BLaER1 treated with 17β-estradiol and CSF1 and Interleukin-3, amounts not matched to agents 10 nM and 100 nM (cell line): ENCODE data around the gene DGAT2.
A peak's percentile ranks its signal among the peaks of the same experiment; 100 is the strongest.

Experiments used
- H3K27ac ChIP-seq, 11 experiments: shearing (Covaris generic); formaldehyde crosslinking; 2 replicates each; pipeline ENCODE4 v1.8.1; 2022
- H3K27me3 ChIP-seq, 11 experiments: shearing (Covaris generic); formaldehyde crosslinking; 2 replicates each; pipeline ENCODE4 v1.8.1; 2022
- H3K36me3 ChIP-seq, 11 experiments: shearing (Covaris generic); formaldehyde crosslinking; 2 replicates each; pipeline ENCODE4 v1.8.1; 2022
- H3K4me1 ChIP-seq, 10 experiments: shearing (Covaris generic); formaldehyde crosslinking; 2 replicates each; pipeline ENCODE4 v1.8.1; 2022
- H3K4me2 ChIP-seq, 11 experiments: shearing (Covaris generic); formaldehyde crosslinking; 2 replicates each; pipeline ENCODE4 v1.8.1; 2022
- H3K4me3 ChIP-seq, 10 experiments: shearing (Covaris generic); formaldehyde crosslinking; 2 replicates each; pipeline ENCODE4 v1.8.1; 2022
- H3K9ac ChIP-seq, 11 experiments: shearing (Covaris generic); formaldehyde crosslinking; 2 replicates each; pipeline ENCODE4 v1.8.1; 2022
- H3K9me3 ChIP-seq, 11 experiments: shearing (Covaris generic); formaldehyde crosslinking; replicated peaks in 1 of 11; 2 replicates each; pipeline ENCODE4 v1.8.1; 2022
- H4K20me1 ChIP-seq, 11 experiments: shearing (Covaris generic); formaldehyde crosslinking; 2 replicates each; pipeline ENCODE4 v1.8.1; 2022
- Cebpa-rat ChIP-seq, 11 experiments: shearing (Covaris generic); IDR thresholded peaks; 2 replicates each; pipeline ENCODE4 v1.8.1; 2022

Gene DGAT2

DNA sequence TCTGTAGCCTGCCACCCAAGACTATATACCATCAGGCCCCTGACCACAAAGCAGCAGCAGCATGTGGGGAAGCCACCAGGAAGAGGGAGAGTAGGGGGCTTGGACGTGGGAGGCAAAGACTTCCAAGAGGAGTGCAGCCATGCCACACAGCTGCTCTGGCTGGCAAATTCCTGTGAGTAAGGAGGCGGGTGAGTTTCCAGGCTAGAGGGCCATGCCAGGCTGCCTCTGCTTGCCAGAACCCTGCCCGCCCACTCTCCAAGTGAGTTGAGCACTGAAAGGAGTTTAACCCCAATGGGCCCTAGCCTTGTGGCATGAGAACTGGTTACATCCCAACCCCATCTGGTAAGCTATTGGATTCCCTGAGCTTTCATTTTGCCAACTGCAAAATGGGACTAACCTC, 4.7 kb upstream of the DGAT2 start:
- Histone ChIP-seq H3K4me2 (peak overlapping the region in 1 of 11 experiments; percentile 52; a peak in 4 of 22 replicates), H3K27ac (peak overlapping the region in 4 of 11 experiments; percentile 45 to 71 (median 64); a peak in 5 of 22 replicates), H3K36me3 (no peaks in the 10 kb centered on the region), H3K27me3 (peaks cover 18 to 23% (median 22%) of the 10 kb centered on the region in 11 experiments), H3K9me3 (peaks cover 0 to 4% (median 0%) of the 10 kb centered on the region in 11 experiments; a peak in 2 of 22 replicates), H4K20me1 (no peaks in the 10 kb centered on the region), H3K9ac (no peak overlapping the region), H3K4me3 (no peak overlapping the region), H3K4me1 (peaks cover 9 to 46% (median 24%) of the 10 kb centered on the region in 10 experiments)
- no peak for TF ChIP-seq Cebpa-rat (IDR thresholded peaks at IDR 0.05)

DNA sequence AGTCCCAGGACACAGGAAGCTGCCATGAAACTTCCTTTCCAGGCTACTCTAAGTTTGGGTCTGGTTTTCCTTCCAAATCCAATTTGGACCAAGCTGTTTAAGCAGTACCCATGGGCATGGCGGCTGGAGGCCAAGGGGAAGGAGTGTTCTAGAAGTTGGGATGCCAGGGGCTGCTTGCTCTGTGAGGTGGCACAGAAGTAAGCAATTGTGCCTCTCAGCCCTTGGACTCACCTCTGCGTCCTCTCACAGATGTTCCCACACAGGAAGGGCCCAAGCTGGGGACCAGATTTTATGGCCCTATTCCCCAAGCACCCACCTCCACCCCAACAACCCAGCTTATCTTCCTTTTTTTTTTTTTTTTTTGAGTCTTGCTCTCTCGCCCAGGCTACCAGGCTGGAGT, 3.5 kb upstream of the DGAT2 start:
- Histone ChIP-seq H3K27ac (no peak overlapping the region), H3K4me2 (no peak overlapping the region), H3K9me3 (peaks cover 0 to 8% (median 0%) of the 10 kb centered on the region in 11 experiments; a peak in 2 of 22 replicates), H4K20me1 (0 out of 22 replicates have a peak, but pooled peaks cover 0 to 3% (median 0%) of the 10 kb centered on the region in 11 experiments), H3K4me1 (peaks cover 11 to 49% (median 25%) of the 10 kb centered on the region in 10 experiments), H3K36me3 (no peaks in the 10 kb centered on the region), H3K27me3 (peaks cover 31 to 36% (median 34%) of the 10 kb centered on the region in 11 experiments), H3K4me3 (no peak overlapping the region), H3K9ac (no peak overlapping the region)
- TF ChIP-seq Cebpa-rat (IDR thresholded peaks at IDR 0.05): no peak

DNA sequence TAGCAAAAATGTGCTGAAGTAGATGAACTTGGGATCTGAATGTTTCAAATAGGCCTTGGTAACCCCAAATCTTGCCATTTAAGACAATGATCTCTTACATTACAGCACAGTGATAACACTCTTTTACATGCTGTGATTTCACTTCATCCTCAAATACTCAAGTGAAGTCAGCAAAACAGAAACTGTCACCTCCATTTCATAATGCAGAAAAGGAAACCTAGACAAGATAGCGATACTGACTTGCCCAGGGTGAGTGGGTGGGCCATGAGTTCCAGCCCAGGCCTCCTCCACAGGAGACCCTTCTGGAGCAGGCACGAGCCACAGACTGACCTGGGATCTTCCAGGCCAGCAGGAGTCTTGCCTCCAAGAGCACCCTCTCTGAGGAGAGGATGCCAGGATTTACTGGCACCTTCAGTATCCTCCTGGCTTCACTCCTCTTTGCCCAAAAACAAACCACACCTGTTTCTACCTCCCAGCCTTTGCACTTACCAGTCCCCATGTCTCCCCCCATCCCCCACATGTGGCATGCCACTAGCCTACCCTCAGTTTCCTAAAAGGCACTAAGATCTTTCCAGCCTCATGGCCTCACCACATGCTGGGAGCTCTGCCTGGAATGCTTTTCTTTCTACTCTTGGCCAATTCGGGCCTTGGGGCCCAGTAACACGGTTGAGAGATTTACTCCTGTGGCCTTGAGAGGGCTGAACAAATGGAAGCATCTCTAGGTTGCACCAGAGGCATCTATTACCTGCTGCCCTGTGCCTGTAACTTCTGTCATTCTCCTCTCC, 1.9 kb upstream of the DGAT2 start:
- Histone ChIP-seq H4K20me1 (0 out of 22 replicates have a peak, but pooled peaks cover 0 to 3% (median 0%) of the 10 kb centered on the region in 11 experiments), H3K4me3 (no peak overlapping the region), H3K27me3 (peaks cover 32 to 51% (median 46%) of the 10 kb centered on the region in 11 experiments), H3K4me2 (no peak overlapping the region), H3K9ac (no peak overlapping the region), H3K27ac (no peak overlapping the region), H3K4me1 (peaks cover 8 to 38% (median 21%) of the 10 kb centered on the region in 10 experiments), H3K36me3 (no peaks in the 10 kb centered on the region), H3K9me3 (peaks cover 0 to 8% (median 0%) of the 10 kb centered on the region in 11 experiments; a peak in 2 of 22 replicates)
- TF ChIP-seq Cebpa-rat (IDR thresholded peaks at IDR 0.05): no peak

DNA sequence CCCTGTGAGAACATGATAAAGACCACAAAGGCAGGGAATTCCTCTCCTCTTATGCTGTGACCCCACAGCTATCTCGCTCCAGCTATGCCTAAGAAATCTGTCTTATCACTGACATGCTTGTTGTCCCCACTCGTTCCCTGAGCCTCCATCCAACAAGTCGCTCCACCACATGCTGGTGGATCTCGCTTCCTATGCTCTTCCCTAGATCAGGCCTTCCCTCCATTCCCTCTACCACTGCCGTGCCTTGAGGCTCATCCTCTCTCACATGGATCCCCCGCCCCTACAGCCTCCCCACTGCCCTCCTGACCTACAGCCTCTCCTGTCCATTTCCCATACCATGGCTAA, 1.4 kb upstream of the DGAT2 start:
- 0 out of 22 replicates have a peak, but pooled peaks cover 0 to 3% (median 0%) of the 10 kb centered on the region in 11 experiments for H4K20me1 ChIP-seq
- no peak overlapping the region for H3K27ac ChIP-seq
- no peak for TF ChIP-seq Cebpa-rat (IDR thresholded peaks at IDR 0.05)
- H3K4me3 ChIP-seq: no peak overlapping the region
- H3K9ac ChIP-seq: no peak overlapping the region
- H3K27me3 ChIP-seq: peaks cover 32 to 53% (median 46%) of the 10 kb centered on the region in 11 experiments
- no peak overlapping the region for H3K4me2 ChIP-seq
- peaks cover 6 to 32% (median 20%) of the 10 kb centered on the region in 10 experiments; a peak in 19 of 20 replicates for H3K4me1 ChIP-seq
- peaks cover 0 to 8% (median 0%) of the 10 kb centered on the region in 11 experiments; a peak in 2 of 22 replicates for H3K9me3 ChIP-seq
- no peaks in the 10 kb centered on the region for H3K36me3 ChIP-seq

DNA sequence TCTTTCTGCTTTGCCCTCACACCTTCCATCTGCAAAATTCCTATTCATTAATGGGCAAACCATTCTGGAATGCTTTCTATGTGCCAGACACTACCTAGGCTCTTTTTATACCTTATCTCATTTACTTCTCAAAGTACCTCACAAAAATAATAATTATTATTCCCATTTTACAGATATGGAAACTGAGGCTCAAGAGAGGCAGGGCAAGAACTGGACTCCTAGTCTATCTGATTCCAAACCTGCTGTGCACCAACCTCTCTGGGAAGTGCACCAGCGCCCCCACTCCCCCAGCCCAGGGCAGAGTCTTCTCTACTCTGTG, 826 bp upstream of the DGAT2 start:
- H3K9me3 ChIP-seq: peaks cover 0 to 8% (median 0%) of the 10 kb centered on the region in 11 experiments; a peak in 2 of 22 replicates
- peak overlapping the region in 1 of 11 experiments; percentile 81; a peak in 1 of 22 replicates for H3K9ac ChIP-seq
- 0 out of 22 replicates have a peak, but pooled peaks cover 0 to 3% (median 0%) of the 10 kb centered on the region in 11 experiments for H4K20me1 ChIP-seq
- TF ChIP-seq Cebpa-rat (IDR thresholded peaks at IDR 0.05): no peak
- 0 out of 20 replicates have a peak overlapping the region, but pooled peaks of 3 of the 10 experiments have one; percentile 51 to 56 (median 51) for H3K4me3 ChIP-seq
- no peaks in the 10 kb centered on the region for H3K36me3 ChIP-seq
- H3K27me3 ChIP-seq: peaks cover 32 to 53% (median 46%) of the 10 kb centered on the region in 11 experiments
- no peak overlapping the region for H3K27ac ChIP-seq
- peak overlapping the region; percentile 76 to 92 (median 85); a peak in 15 of 22 replicates for H3K4me2 ChIP-seq
- H3K4me1 ChIP-seq: peaks cover 6 to 31% (median 18%) of the 10 kb centered on the region in 10 experiments; a peak in 19 of 20 replicates

DNA sequence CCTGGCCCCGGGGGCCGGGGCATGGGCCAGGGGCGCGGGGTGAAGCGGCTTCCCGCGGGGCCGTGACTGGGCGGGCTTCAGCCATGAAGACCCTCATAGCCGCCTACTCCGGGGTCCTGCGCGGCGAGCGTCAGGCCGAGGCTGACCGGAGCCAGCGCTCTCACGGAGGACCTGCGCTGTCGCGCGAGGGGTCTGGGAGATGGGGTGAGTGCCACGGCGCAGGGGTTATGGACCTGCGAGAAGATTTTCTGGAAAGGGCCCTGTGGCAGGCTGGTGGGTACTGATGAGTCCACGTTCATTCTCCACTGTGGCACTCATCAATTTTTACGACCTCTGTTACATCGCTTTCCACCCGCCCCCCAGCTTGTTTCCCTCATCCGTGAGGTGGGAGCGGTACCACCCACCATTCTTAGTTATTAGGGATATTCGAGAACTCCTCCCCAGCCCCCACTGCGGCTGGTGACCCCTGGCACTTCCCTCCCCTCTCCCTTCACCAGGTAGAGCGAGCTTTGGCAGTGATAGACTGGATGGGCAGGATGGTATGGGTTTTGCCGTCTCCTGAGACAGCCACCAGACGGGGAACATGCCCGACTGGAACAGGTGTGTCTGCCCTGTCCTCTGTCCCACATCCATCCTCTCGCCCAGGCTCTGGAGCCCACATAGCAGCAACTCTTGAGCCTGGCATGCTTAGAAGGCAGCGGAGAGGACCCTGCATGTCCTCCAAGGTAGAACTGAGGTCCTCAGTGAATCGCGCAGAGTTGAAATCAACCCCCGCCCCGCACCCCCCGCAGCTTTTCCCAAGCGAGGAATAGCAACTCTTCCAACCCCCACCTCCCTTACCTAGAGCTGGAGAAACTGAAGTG, 562 bp downstream of the DGAT2 start:
- H3K9me3 ChIP-seq: peaks cover 0 to 8% (median 0%) of the 10 kb centered on the region in 11 experiments; a peak in 2 of 22 replicates
- peak overlapping the region in 6 of 11 experiments; percentile 71 to 81 (median 74); a peak in 11 of 22 replicates for H3K9ac ChIP-seq
- H3K36me3 ChIP-seq: no peaks in the 10 kb centered on the region
- 0 out of 22 replicates have a peak, but pooled peaks cover 0 to 3% (median 0%) of the 10 kb centered on the region in 11 experiments for H4K20me1 ChIP-seq
- peak overlapping the region; percentile 76 to 92 (median 85) for H3K4me2 ChIP-seq
- H3K27me3 ChIP-seq: peaks cover 32 to 53% (median 46%) of the 10 kb centered on the region in 11 experiments
- peaks cover 11 to 37% (median 24%) of the 10 kb centered on the region in 10 experiments for H3K4me1 ChIP-seq
- H3K4me3 ChIP-seq: peak overlapping the region; percentile 36 to 62 (median 50); a peak in 17 of 20 replicates
- H3K27ac ChIP-seq: peak overlapping the region in 3 of 11 experiments; percentile 54 to 77 (median 59); a peak in 4 of 22 replicates
- no peak for TF ChIP-seq Cebpa-rat (IDR thresholded peaks at IDR 0.05)

DNA sequence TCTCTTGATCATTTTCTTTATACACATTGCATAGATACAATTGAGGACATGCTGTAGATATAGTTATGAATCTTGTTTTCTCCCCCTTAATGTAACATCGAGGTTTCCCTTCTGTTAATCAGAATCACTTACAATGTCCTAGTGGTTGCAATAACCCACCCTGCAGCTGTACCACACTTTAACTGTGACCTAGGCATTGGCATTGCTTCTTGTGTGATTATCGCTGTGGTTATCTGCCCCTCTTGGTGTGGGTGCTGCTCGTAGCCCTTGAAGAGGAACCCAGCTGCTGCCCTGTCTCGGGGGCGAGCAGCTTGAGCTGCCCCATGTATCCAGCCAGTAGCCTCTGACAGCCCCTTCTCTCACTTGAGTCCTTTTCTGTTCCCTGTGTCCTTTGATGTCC, 1.5 kb downstream of the DGAT2 start:
- Histone ChIP-seq H3K9me3 (peaks cover 0 to 8% (median 0%) of the 10 kb centered on the region in 11 experiments; a peak in 2 of 22 replicates), H3K9ac (no peak overlapping the region), H3K27ac (no peak overlapping the region), H3K27me3 (peaks cover 32 to 53% (median 46%) of the 10 kb centered on the region in 11 experiments), H4K20me1 (0 out of 22 replicates have a peak, but pooled peaks cover 0 to 3% (median 0%) of the 10 kb centered on the region in 11 experiments), H3K36me3 (no peaks in the 10 kb centered on the region), H3K4me1 (peaks cover 11 to 42% (median 24%) of the 10 kb centered on the region in 10 experiments), H3K4me2 (no peak overlapping the region), H3K4me3 (no peak overlapping the region)
- TF ChIP-seq Cebpa-rat (IDR thresholded peaks at IDR 0.05): no peak

DNA sequence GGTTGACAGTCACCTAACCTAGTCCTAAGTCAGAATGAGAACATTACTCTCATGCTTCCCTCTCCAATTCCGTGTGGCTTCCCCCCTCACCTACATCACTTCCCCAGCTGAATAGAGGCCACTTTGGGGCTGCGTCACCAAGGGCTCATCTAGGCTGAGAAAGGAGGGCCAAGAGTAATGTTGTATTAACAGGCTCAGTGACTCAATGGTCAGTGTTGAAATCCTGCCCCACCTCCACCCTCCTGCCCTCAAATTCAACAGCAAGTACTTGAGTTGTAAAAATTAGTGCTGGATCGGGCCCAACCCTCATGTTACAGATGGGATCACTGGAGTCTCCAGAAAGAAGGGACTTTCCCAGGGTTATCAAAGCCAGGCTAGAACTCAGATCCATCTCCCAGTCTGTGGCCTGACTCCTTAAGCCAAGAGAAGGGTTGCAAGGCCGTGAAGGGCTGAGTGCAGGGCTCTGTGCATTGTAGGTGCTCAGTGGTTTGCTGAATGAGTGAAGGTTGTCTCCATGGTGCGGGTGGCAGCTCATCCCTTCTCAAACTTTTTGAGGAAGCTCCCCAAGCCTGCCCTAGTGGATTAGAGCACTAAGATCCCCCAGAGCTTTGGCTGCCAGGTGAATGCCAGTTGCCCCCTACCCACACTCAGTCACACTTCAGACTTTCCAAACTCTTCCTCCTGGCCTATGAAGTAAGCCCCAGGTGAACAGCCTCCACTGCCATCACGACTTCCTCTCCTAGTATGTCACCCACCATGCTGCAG, 3.2 kb downstream of the DGAT2 start:
- TF ChIP-seq Cebpa-rat (IDR thresholded peaks at IDR 0.05): no peak
- H3K36me3 ChIP-seq: no peaks in the 10 kb centered on the region
- no peak overlapping the region for H3K4me3 ChIP-seq
- peaks cover 32 to 50% (median 45%) of the 10 kb centered on the region in 11 experiments for H3K27me3 ChIP-seq
- H3K9me3 ChIP-seq: peaks cover 0 to 8% (median 0%) of the 10 kb centered on the region in 11 experiments; a peak in 2 of 22 replicates
- H3K4me2 ChIP-seq: peak overlapping the region in 2 of 11 experiments; percentile 1 to 10; a peak in 1 of 22 replicates
- peaks cover 11 to 47% (median 25%) of the 10 kb centered on the region in 10 experiments for H3K4me1 ChIP-seq
- 0 out of 22 replicates have a peak, but pooled peaks cover 0 to 3% (median 0%) of the 10 kb centered on the region in 11 experiments for H4K20me1 ChIP-seq
- no peak overlapping the region for H3K27ac ChIP-seq
- no peak overlapping the region for H3K9ac ChIP-seq
